ENCODE data around the gene PAXX. TPM values are rescaled to one million over a fixed set of nuclear protein-coding genes. Genes with fewer than 3 reads are reported as not detected.

The PAXX gene
- total and polyA plus RNA-seq, 9 of the 15 experiments (the other 6 are each of a cell fraction or from before 2014, with no cell fraction given), result 1.2 to 175 (median 38.5) TPM

DNA sequence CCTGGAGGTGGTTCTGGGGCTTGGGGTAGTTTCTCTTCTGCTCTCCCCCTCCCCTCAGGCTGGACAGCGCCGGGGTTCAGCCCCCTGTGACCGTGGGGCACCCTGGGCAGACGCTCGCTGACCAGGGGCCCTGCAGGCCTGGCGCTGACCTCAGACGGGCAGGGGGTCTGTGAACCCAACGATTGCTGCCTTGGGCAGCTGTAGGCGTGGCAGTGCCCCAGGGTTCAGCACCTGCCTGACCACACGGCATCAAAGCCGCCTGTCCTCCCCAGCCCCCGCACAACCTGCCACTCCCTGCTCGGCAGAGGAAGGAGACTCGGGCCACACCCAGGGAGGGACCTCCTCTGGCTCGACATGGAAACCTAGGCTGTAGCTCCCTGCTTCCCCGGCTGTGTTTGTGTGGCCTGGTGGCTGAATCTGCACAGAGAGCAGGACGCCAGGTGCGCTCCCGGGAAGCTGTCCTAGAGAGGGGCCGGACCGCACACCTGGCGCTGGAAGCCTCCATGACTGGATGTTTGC lies 28.0 kb upstream of the PAXX start (continued):
- TF ChIP-seq SP2 (IDR thresholded peaks at IDR 0.05; ENCODE audit: extremely low read depth, low read depth, low read length, poor library complexity, severe bottlenecking) (no peak), SMARCE1 (IDR thresholded peaks at IDR 0.05) (no peak), CBFA2T2 (conservative IDR thresholded peaks at IDR 0.05) (peak; percentile 22; the same call in 1 of the 2 replicates), DPF2 (IDR thresholded peaks at IDR 0.05) (peak; percentile 54), ZNF124 (CRISPR knock-in tag; IDR thresholded peaks at IDR 0.05) (no peak), MIER1 (IDR thresholded peaks at IDR 0.05; ENCODE audit: low read depth) (no peak), EP400 (IDR thresholded peaks at IDR 0.05) (no peak; the same call in 1 of the 2 replicates), TAF7 (tag; IDR thresholded peaks at IDR 0.05) (no peak), MEIS2 (IDR thresholded peaks at IDR 0.05; ENCODE audit: partially characterized antibody) (peak; percentile 40), ZNF263 (CRISPR knock-in tag; IDR thresholded peaks at IDR 0.05; ENCODE audit: borderline replicate concordance) (peak; percentile 73), ARNT (IDR thresholded peaks at IDR 0.05) (no peak), POLR2B (IDR thresholded peaks at IDR 0.05; ENCODE audit: low read depth, partially characterized antibody) (peak; percentile 29), SIRT6 (IDR thresholded peaks at IDR 0.05; ENCODE audit: low read depth, low read length) (no peak), TARDBP (IDR thresholded peaks at IDR 0.05) (no peak), TBP (optimal IDR thresholded peaks at IDR 0.05; ENCODE audit: low read depth, low read length) (peak; percentile 14)
- TF ChIP-seq, protein P1, sequence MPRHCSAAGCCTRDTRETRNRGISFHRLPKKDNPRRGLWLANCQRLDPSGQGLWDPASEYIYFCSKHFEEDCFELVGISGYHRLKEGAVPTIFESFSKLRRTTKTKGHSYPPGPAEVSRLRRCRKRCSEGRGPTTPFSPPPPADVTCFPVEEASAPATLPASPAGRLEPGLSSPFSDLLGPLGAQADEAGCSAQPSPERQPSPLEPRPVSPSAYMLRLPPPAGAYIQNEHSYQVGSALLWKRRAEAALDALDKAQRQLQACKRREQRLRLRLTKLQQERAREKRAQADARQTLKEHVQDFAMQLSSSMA (CRISPR knock-in tag; IDR thresholded peaks at IDR 0.05), result no peak
- TF ChIP-seq, protein P2, sequence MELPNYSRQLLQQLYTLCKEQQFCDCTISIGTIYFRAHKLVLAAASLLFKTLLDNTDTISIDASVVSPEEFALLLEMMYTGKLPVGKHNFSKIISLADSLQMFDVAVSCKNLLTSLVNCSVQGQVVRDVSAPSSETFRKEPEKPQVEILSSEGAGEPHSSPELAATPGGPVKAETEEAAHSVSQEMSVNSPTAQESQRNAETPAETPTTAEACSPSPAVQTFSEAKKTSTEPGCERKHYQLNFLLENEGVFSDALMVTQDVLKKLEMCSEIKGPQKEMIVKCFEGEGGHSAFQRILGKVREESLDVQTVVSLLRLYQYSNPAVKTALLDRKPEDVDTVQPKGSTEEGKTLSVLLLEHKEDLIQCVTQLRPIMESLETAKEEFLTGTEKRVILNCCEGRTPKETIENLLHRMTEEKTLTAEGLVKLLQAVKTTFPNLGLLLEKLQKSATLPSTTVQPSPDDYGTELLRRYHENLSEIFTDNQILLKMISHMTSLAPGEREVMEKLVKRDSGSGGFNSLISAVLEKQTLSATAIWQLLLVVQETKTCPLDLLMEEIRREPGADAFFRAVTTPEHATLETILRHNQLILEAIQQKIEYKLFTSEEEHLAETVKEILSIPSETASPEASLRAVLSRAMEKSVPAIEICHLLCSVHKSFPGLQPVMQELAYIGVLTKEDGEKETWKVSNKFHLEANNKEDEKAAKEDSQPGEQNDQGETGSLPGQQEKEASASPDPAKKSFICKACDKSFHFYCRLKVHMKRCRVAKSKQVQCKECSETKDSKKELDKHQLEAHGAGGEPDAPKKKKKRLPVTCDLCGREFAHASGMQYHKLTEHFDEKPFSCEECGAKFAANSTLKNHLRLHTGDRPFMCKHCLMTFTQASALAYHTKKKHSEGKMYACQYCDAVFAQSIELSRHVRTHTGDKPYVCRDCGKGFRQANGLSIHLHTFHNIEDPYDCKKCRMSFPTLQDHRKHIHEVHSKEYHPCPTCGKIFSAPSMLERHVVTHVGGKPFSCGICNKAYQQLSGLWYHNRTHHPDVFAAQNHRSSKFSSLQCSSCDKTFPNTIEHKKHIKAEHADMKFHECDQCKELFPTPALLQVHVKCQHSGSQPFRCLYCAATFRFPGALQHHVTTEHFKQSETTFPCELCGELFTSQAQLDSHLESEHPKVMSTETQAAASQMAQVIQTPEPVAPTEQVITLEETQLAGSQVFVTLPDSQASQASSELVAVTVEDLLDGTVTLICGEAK (IDR thresholded peaks at IDR 0.05), result 0 out of 2 replicates have a peak, but pooled peaks have one; percentile 22
- TF ChIP-seq, protein P2 (CRISPR knock-in tag; IDR thresholded peaks at IDR 0.05), result no peak
- TF ChIP-seq, protein P3, sequence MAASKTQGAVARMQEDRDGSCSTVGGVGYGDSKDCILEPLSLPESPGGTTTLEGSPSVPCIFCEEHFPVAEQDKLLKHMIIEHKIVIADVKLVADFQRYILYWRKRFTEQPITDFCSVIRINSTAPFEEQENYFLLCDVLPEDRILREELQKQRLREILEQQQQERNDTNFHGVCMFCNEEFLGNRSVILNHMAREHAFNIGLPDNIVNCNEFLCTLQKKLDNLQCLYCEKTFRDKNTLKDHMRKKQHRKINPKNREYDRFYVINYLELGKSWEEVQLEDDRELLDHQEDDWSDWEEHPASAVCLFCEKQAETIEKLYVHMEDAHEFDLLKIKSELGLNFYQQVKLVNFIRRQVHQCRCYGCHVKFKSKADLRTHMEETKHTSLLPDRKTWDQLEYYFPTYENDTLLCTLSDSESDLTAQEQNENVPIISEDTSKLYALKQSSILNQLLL (CRISPR knock-in tag; IDR thresholded peaks at IDR 0.05; ENCODE audit: borderline replicate concordance), result no peak

All from K562 (cell line).